GM18511 (cell line): ENCODE data around the gene TPSAB1.

Experiments used
- ATAC-seq: cut with Tn5 transposase; IDR thresholded peaks from one replicate; pipeline ENCODE4 v1.9.1; 2021; ENCODE audit warnings: mild to moderate bottlenecking, moderate library complexity; ENCODE audit not compliant: unreplicated experiment

The TPSAB1 gene

DNA sequence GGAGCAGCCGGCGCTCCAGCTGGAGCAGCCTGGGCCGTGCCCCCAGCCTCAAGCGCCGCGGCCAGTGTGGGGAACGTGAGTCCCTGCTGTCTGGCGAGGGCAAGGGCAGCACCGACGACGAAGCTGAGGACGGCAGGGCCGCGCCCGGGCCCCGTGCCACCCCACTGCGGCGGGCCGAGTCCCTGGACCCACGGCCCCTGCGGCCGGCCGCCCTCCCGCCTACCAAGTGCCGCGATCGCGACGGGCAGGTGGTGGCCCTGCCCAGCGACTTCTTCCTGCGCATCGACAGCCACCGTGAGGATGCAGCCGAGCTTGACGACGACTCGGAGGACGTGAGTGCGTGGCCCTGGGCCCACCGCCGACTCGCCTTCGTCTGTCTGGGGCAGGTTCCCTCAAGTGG, 31.4 kb upstream of the TPSAB1 start:
- ATAC-seq: no peak

DNA sequence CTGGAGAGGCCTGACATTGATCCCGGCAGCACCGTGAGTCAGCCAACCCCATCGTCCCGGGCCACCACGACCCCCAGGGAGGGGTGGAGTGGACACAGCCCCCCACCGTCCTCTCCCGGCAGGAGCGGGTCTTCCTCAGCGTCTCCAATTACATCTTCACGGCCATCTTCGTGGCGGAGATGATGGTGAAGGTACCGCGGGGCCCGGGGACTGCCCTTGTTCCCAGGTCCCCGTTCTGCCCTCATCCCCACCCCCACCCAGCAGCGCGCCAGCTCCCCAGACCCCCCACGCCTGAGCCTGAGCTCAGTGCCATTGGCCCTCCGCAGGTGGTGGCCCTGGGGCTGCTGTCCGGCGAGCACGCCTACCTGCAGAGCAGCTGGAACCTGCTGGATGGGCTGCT, 30.0 kb upstream of the TPSAB1 start:
- ATAC-seq: no peak

DNA sequence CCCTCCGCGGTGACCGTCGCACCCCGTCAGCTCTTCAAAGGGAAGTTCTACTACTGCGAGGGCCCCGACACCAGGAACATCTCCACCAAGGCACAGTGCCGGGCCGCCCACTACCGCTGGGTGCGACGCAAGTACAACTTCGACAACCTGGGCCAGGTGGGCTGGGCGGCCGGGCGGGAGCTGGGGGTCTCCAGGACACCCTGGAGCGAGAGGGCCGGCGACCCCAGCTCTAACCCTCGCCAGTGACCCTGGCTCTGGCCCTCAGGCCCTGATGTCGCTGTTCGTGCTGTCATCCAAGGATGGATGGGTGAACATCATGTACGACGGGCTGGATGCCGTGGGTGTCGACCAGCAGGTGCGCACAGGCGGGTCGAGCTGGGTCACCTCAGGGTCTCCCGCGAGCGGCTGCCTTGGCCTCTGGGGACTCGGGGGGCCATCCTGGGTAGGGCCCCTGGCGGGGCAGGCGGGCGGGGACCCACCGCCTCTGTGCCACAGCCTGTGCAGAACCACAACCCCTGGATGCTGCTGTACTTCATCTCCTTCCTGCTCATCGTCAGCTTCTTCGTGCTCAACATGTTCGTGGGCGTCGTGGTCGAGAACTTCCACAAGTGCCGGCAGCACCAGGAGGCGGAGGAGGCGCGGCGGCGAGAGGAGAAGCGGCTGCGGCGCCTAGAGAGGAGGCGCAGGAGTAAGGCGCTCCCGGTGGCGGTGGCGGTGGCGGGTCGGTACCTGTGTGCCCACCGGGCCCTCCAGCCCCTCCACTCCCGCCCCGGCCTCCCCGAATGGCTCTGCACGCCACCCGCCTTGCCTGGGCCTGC, 28.8 kb upstream of the TPSAB1 start:
- no peak for ATAC-seq

DNA sequence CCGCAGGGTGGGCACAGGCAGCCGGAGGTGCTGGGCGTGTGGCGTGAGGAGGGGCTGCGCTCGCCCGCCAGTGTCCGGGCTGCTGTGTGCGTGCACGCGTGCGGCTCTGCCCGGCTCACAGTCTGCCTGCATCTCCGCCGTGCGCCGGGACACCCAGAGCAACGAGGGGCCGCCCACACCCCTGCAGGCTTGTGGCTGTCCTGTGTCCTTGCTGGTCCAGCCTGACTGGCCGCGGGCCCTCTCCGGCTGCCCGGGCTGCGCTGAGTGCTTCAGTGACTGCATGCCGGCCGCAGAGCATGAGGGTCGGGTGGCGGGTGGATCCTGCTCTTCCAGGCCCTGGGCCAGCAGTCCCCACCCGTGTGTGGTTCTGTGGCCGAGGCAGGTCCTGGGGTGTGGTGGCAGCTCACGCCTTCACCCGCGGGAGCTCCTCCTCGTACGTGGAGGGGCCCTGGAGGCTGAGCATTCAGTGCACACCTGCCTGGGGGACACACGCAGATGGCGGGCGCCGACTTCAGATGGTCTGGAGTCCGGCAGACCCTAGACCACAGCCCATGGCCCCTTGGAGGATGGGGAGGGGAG, 27.8 kb upstream of the TPSAB1 start:
- ATAC-seq: no peak

DNA sequence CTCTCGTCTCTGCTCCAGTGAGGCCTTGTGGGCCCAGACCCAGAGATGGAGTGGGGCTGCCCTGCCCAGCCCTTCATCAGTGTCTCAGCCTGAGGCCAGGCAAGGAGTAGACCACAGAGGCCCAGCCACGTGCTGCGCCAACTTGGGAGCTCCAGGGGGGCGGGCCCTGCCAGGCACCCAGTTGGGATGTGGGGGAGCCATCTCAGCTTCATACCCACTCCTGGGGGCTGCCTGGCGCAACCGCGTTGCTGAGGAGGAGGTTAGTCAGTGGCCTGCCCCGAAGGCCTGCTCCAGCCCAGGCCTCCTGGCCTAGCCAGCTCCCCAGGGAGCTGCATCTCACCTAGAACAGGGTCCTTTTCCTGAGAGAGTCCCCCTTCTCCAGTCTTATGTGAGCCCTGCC, 27.3 kb upstream of the TPSAB1 start:
- ATAC-seq: no peak

DNA sequence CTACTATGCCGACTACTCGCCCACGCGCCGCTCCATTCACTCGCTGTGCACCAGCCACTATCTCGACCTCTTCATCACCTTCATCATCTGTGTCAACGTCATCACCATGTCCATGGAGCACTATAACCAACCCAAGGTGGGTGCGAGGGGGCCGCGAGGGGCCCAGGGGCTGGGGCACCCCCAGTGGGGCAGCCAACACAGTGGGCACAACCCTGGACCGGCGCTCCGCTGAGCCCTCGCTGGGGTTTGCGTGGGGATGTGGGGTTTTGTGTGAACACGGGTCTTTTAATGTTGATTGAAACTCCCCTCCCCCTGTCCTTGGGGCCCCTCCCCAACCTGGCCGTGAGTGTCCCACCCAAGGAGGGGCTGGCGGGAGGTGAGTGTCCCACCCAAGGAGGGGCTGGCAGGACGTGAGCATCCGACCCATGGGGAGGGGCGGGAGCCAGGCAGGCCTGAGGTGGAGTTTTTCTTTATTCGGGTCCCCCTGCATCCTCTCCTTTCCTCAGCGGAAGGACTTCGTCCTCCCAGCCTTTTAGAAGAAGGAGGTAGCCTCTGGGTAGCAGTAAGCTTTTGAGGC, 26.6 kb upstream of the TPSAB1 start:
- no peak for ATAC-seq

DNA sequence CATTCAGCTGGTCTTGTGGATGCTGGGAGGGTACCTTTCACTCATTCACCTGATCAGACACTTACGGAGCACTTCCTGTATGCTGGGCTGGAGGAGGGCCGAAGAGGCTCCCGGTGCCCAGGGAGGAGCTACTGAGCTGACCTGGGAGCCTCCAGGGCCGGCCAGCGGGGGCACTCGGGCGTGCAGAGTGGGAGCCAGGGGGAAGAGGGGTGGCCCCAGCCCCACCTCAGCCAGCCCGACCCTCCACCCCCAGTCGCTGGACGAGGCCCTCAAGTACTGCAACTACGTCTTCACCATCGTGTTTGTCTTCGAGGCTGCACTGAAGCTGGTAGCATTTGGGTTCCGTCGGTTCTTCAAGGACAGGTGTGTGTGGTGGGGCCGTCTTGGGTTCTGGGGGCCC, 25.8 kb upstream of the TPSAB1 start:
- no peak for ATAC-seq

DNA sequence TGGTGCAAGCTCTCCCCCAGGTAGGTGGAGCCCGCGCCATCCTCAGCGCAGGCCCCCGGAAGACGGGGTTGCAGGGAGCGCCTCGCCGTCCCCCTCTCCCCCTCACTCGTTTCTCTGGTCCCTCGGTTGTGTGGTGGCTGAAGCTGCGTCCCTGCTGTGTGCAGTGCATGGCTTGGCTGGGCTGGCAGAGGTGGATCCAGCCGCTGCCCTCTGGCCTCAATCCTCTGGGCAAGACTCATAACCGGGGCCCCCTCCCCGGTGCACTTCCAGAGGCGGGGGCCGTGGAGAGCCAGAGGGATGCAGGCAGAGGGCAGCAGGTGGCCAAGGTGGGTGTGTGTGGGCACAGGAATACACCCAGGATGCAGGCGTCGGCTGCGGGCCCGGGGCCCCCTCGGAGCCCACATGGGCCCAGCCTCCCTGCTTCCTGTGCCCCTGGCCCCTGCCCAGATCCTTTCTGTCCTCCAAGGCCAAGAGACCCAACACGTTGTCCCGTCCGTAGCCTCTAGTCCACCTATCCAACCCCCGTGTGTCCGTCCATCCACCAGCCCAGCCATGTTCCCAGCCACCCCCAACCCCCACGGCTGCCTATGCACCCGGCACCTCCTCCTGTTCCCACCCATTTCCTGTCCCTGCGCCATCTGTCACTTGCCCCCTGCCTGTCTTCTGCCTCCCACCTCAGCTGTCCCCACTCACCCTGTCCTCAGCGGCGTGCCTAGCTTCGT, 24.8 kb upstream of the TPSAB1 start:
- no peak for ATAC-seq

DNA sequence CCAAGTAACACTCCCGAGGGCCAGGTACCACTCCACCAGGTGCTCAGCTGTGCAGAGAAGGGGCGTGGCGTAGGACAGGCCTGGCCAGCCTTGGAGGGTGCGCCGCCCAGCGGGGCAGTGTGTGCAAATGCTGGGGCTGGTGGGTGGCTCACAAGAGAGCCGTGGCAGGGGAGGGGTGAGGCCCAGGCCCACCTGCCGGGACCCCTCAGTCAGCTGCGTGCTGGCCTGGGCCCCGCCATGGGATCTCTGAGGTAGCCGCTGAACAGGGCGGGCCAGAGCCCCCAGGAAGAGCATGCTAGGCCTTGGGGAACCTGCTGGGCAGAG, 24.2 kb upstream of the TPSAB1 start:
- ATAC-seq: no peak

DNA sequence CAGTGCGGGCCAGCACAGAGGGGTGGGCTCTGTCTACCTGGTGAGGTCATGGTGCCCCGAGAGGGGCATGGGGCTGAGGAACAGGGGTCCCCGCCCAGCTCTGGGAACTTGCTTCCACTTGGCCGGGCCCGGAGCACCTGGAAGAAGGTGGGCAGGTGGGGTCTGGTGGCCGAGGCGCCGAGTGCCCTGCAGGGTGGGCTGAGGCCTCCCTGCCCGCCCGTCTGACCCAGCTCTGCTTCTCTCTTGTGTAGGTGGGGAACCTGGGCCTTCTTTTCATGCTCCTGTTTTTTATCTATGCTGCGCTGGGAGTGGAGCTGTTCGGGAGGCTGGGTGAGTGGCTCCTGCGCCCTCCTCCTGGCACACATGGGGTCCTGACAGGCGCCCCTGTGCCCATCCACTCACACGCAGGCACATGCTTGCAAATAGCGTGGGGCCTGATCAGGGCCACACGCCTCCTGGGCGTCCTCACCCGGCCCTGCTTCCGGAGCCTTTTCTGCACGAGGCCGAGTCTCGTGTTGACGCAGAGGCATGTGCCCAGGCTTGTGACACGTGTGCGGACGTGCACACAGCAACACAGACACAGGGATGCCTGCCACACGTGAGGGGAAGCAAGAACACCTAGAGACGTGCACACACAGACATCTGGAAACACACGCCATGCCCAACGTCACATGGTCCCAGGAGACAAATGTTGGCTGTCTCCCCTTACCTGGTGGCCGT, 23.7 kb upstream of the TPSAB1 start:
- no peak for ATAC-seq

DNA sequence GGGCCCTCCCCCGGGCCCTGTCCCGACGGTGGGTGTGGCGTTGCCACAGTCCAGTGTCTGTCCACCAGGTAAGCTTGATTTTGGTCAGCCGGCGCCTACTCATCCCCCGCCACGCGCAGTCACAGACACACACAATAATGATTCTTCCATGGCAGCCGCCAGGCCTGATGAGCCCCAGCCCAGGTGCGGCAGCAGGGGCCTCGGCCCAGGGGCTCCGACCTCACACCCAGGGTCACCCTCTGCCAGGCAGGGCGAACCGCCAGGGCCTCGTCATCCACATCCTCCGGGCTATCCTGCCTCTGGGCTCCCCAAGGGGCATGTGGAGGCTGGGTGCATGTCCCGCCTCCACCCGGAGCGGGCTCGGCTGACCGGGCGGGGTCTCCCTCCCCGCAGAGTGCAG, 23.0 kb upstream of the TPSAB1 start:
- no peak for ATAC-seq

DNA sequence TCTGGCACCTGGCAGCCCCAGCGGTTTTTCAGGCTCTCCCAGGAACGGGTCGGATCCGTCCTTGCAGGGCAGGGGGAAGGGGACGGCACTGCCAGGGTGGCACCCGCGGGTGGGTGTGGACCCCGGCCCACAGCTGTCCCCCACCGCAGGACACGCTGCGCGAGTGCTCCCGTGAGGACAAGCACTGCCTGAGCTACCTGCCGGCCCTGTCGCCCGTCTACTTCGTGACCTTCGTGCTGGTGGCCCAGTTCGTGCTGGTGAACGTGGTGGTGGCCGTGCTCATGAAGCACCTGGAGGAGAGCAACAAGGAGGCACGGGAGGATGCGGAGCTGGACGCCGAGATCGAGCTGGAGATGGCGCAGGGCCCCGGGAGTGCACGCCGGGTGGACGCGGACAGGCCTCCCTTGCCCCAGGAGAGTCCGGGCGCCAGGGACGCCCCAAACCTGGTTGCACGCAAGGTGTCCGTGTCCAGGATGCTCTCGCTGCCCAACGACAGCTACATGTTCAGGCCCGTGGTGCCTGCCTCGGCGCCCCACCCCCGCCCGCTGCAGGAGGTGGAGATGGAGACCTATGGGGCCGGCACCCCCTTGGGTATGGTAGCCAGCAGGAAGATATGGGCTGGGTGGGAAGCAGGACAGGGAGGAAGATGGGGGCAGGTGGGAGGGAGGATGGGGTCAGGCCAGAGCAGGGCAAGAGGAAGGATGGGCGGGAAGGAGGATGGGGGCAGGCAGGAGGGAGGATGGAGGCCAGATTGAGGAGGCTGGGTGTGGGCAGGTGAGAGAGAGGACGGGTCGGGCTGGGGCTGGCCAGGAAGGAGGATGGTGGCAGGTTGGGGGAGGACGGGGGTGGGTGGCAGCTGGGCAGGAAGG, 22.2 kb upstream of the TPSAB1 start:
- no peak for ATAC-seq

DNA sequence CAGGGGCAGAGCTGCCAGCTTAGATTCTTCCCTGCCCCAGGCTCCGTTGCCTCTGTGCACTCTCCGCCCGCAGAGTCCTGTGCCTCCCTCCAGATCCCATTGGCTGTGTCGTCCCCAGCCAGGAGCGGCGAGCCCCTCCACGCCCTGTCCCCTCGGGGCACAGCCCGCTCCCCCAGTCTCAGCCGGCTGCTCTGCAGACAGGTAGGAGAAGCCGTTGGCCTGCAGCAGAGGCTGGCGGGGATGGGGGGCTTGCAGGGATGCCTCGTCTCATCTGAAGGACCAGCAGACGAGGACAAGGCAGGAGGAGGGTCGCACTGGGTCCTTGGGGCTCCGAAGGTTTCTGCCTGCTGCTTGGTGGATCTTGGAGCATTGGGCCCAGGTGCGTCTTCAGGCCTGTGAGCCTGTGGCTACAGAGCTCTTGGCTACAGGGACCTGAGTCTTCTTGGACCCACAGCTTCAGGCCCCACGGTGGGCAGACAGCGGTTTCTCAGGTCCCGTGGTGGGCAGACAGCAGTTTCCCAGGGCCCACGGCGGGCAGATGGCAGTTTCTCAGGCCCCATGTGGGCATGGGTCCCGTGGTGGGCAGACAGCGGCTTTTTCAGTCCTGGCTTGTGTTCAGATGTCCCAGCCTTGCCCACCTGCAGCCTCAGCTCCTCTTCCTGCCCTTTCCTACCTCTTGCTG, 21.4 kb upstream of the TPSAB1 start:
- no peak for ATAC-seq

DNA sequence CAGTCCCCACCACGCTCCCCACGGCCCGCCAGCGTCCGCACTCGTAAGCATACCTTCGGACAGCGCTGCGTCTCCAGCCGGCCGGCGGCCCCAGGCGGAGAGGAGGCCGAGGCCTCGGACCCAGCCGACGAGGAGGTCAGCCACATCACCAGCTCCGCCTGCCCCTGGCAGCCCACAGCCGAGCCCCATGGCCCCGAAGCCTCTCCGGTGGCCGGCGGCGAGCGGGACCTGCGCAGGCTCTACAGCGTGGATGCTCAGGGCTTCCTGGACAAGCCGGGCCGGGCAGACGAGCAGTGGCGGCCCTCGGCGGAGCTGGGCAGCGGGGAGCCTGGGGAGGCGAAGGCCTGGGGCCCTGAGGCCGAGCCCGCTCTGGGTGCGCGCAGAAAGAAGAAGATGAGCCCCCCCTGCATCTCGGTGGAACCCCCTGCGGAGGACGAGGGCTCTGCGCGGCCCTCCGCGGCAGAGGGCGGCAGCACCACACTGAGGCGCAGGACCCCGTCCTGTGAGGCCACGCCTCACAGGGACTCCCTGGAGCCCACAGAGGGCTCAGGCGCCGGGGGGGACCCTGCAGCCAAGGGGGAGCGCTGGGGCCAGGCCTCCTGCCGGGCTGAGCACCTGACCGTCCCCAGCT, 20.3 kb upstream of the TPSAB1 start:
- ATAC-seq: no peak

DNA sequence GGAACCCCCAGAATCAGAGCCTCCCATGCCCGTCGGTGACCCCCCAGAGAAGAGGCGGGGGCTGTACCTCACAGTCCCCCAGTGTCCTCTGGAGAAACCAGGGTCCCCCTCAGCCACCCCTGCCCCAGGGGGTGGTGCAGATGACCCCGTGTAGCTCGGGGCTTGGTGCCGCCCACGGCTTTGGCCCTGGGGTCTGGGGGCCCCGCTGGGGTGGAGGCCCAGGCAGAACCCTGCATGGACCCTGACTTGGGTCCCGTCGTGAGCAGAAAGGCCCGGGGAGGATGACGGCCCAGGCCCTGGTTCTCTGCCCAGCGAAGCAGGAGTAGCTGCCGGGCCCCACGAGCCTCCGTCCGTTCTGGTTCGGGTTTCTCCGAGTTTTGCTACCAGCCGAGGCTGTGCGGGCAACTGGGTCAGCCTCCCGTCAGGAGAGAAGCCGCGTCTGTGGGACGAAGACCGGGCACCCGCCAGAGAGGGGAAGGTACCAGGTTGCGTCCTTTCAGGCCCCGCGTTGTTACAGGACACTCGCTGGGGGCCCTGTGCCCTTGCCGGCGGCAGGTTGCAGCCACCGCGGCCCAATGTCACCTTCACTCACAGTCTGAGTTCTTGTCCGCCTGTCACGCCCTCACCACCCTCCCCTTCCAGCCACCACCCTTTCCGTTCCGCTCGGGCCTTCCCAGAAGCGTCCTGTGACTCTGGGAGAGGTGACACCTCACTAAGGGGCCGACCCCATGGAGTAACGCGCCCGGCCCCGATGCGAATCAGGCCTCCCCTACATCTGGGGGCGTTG, 19.5 kb upstream of the TPSAB1 start:
- no peak for ATAC-seq

DNA sequence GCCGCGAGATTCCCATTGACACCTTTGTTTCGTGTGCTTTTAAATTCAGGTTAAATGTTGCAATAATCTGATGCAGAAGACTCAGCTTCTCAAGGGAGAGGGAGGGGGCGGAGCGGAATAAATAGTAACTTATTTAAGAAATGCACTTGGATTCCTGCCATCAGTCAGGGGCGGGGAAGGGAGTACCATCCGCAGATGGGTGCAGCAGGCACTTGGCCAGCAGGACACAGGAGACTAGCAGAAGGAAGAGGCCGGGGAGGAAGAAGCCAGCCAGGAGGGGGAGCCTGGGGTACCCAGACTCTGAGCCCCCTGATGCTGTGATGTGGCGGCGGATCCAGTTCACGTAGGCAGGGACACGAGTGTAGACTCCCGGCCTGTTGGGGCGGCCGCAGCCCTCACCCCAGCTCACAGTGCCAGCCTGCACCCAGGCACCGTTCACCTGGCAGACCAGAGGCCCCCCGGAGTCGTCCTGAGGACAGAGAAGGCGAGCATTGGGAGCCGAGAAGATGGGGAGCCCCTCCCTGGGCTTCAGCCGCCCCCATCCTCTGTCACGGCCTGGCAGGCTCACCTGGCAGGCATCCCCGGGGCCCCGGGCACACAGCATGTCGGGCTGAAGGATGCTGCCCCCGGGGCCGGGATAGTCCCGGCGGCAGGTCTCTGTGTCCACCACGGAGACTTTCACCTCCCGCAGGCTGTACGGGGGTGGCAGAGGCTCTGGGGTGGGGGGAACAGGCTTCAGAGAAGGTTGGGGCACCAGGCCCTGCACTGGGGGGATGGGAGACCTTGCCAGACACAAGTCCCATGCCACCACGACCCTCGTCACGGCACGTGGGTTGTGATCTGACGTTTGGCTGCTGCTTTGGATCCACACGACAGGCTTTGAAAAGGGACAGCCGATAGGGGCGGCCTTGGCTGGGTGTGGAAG, 18.6 kb upstream of the TPSAB1 start:
- no peak for ATAC-seq

DNA sequence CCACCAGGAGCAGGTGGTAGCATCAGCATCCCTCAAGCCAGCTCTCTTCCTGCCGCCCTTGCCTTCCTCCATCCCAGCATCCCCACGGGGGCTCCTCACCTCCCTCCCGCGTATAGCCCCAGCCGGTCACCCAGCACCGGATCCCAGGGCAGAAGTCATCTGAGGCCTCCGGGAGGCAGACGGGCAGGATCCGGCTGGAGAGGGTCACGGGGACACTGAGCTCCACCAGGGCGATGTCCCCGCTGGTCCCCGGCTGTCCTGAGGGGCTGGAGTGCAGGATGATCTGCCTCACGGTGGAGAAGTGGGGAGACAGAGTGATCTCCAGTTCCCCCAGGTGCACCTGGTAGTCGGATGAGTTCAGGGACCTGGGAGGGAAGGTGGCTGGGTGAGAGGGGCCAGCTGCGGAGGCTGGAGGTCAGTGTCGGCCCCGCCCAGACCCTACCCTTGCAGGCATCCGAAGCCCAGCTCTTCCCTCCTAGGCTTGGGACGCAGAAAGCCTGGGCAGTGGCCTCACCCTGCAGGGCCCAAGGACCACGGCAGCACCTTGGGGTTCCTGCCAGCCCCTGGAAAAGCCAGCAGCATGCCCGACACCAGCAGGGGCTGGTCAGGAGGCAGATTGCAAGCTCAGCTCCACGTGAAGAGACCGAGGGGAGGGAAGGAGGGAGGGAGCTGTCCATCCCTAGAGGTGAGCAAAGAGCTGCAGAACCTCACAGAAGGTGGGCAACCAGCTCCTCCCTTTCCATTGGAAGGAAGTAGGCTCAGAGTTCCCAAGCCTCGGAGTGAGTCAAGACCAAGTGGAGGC, 17.8 kb upstream of the TPSAB1 start:
- no peak for ATAC-seq
